NCI-H446 treated with DMSO at 0.1 percent for 48 hours (cell line): ENCODE measurements around the gene GPC2.

Experiments
- DNase-seq: peaks from one replicate; lab custom pipeline; 2025; lab: John Stamatoyannopoulos, UW

Gene GPC2

GRCh38 chr7:100169147-100169850, 7.9 kb downstream of the GPC2 start:
- no peak for DNase-seq

DNA sequence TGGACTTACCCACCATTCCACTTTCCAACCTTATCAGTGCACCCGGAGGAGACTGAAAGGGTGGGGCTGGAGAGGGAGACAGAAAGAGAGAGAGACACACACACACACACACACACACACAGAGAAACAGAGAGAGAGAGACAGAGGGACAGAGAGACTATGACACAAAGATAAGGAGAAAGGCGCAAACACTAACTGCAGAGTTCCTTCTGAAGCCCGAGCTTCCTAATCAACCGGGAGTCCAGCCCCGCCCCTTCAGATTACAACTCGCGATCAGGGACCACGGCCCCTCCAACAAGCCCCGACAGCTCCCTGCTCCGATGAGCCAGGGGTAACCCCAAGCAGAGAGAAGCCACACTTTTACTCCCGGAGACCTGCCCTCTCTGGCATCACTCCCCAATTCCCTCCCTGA, 9.3 kb downstream of the GPC2 start:
- DNase-seq: no peak

- DNase-seq: no peak
Measured at GRCh38 chr7:100166970-100167911, 9.9 kb downstream of the GPC2 start.

DNA sequence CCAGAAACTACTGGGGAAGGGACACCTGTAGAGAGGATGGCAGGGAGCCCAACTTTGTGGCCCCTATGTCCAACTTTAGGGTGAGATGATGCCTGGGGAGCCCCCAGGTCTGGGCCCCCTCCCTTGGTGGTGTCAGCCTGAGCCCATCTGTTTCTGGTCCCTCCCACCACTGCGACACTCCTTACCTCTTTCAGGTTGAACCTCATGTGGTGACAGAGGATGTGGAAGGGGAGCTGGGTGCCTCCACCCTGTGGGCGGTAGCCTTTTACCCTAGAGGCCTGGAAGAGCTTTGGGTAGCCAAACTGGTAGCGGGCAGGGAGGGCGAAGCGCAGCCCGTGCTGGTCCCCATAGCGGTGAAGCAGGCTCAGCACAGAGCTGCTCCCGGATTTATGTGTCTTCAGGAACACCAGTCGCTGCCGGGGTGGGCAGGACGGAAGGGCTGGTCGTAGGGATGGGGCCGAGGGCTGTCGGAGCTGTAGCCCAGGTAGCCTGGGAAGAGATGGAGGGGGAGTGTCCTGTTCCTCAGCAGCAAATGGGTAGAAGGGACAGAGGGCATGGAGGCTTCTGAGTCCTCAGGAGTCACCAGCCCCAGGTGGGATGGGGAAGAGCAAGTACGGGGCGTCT, 10.8 kb downstream of the GPC2 start:
- no peak for DNase-seq

- DNase-seq: no peak
Measured at GRCh38 chr7:100163871-100164270, 13.3 kb downstream of the GPC2 start.

GRCh38 chr7:100163006-100163531, 14.1 kb downstream of the GPC2 start:
- no peak for DNase-seq

- DNase-seq: no peak
Measured at GRCh38 chr7:100160067-100160466, 17.1 kb downstream of the GPC2 start.

- DNase-seq: no peak
Measured at GRCh38 chr7:100159099-100159623, 18.0 kb downstream of the GPC2 start.

GRCh38 chr7:100158229-100159098, 18.7 kb downstream of the GPC2 start, which contains the start of gene TRAPPC14:
Gene TRAPPC14, minus strand, starts transcription at chr7:100158723. Its CDS starts 224 bp downstream, at chr7:100158499.
- DNase-seq: peak; percentile 44

DNA sequence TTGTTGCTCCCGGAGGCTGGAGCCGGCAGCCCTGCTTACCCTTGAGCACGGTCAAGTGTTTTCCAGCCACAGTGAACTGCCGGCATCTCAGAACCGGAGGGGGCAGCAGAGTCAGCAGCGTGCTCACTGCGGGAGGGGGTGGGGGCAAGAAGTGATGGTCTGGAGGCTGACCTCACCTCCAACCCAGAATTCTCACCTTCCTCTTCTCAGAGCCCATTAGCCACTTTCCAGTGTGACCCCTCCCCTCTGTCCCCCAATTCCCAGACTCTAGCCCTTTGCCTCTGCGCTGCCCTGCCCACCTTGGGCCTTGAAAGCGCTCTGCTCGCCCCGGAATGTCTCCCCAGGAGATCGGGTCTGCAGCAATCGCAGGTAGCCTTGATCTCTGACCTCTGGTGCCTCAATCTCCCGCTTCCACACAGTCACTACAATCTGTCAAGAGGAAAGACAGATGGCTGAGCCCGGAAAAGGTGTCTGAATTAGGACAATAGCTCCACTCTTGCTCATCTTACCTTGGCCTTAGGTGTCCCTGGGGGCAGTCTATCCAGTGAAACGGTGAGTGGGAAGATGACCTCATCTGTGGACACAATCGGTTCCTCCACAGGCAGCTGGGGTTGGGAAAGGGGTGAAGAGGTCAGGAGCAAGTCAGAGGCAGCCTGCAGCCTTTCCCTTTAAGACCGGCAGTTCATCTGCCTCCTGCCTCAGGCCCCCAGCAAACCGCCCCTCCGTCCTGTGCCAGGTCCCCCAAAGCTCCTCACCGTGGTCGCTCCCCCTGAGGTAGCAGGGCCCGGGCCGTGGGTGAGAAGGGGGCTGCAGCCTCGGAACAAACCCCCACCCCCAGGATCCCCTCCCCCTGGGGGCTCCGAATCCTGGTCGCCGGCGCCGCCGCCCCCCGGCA, 19.6 kb downstream of the GPC2 start:
- DNase-seq: no peak

GRCh38 chr7:100157069-100157333, 20.2 kb downstream of the GPC2 start:
- no peak for DNase-seq

- DNase-seq: no peak
Measured at GRCh38 chr7:100156331-100157068, 20.7 kb downstream of the GPC2 start.

- DNase-seq: no peak
Measured at GRCh38 chr7:100155553-100156317, 21.4 kb downstream of the GPC2 start.

GRCh38 chr7:100154651-100155491, 22.3 kb downstream of the GPC2 start:
- DNase-seq: no peak

DNA sequence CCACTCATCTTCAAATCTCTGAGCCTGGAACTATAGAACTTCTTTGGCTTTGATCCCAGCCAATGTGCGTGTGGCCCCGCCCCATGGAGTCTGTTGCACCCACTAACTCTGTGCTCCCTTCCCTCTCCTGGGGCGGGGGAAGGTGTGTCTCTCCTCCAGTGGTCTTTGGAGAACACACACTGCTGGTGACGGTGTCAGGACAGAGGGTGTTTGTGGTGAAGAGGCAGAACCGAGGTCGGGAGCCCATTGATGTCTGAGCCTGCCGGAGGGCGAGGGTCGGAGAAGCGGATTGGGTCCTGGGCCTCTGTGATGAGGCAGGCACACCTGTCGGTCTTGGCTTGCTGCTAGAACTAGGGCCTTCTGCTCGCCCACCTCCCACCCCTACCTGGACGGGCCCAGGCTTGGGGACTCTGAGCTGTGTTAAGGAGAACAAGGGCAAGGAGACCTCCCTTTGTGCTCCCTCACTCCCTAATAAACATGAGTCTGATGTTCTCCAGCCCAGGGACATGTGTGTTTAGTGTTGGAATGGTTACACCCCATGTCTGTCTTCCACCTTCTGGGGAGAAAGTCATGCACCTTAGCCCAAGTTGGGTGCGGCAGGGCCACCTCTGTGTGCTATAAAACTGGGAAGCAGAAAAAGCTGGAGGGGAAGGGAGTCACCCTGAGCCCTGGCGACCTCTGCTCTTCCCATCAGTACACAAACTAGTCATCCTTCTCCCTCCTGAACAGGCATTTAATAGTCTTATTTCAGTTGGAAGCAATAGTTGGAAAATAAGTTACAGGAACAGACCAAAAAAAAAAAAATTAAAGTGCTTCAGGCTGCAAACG, 23.3 kb downstream of the GPC2 start:
- DNase-seq: no peak

DNA sequence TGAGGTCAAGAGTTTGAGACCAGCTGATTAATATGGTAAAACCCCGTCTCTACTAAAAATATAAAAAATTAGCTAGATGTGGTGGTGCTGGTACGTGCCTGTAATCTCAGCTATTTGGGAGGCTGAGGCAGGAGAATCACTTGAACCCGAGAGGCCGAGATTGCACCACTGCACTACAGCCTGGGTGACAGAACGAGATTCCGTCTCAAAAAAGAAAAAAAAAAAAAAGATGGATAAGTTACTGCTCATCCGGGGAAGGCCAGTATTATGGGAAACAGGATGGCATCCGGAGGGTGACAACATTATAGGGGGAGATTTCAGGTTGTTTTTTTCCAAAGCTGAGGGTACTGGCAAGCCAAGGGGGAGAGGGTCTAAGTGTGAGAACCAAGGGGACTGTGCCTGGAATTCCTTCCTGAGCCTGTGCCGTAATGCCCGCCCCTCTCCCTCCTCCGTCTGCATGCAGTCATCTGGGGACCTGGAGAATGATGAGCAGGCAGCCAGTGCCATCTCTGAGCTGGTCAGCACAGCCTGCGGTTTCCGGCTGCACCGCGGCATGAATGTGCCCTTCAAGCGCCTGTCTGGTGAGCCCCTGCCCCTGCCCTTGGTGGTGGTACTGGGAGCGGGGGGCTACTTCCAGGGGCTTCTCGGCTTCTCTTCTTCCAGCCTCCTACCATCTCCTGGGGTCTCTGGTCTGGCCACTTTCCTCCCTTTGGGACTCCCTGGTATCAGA, 24.1 kb downstream of the GPC2 start:
- no peak for DNase-seq
